RWPE1 (cell line): ENCODE measurements around the gene DSCAML1.

Source experiments
- CTCF ChIA-PET: fragments of 350-600 bp; sonication (Branson Sonifier 250); formaldehyde crosslinking; extraction: SDS; loops from one replicate; lab custom pipeline; 2021; lab: Yijun Ruan, JAX
- POLR2A ChIA-PET: fragments of 400-600 bp; formaldehyde crosslinking; extraction: SDS; loops from one replicate; lab custom pipeline; 2020; ENCODE audit warnings: antibody characterized with exemption; ENCODE audit not compliant: low non-redundant PET; lab: Yijun Ruan, JAX
- DNase-seq: peaks from one replicate; pipeline ENCODE4 v3.0.0; 2012; ENCODE audit warnings: low spot score
- H3K27ac ChIP-seq: fragments of 450-650 bp; 2 replicates; pipeline ENCODE4 v1.5.1; 2017
- TF ChIP-seq, protein P1 (sequence below): fragments of 450-650 bp; conservative IDR thresholded peaks from 2 replicates; pipeline ENCODE4 v1.5.1; 2017; ENCODE audit warnings: low read depth, mild to moderate bottlenecking

Gene DSCAML1

DNA sequence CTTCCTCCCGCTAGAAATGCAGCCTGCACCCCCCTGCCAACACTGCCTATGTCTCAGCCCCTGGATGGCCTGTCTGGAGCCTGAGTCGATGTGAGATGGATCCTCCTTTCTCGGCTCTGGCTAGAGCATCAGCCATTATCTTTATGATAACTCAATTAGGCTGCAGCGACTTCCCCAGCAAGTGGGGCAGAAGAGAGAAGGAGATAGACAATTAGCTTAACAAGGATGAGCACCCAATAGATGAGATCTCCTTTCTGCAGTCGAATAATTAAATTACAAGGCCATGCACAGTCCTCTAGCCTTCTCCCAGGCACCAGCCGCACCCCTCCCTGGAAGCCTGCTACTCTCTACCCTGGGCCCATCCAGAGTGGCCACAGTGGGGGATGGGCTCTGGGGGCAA, 290.0 kb downstream of the DSCAML1 start:
- ChIA-PET POLR2A (no interaction called here), CTCF (interaction anchor here (1.8 kb wide), 1 partner anchor 81 kb away, joined by 5 read pairs; no protein-coding TSS in a partner anchor)
- no peak overlapping the region for H3K27ac ChIP-seq
- DNase-seq, result no peak
- TF ChIP-seq, protein P1, sequence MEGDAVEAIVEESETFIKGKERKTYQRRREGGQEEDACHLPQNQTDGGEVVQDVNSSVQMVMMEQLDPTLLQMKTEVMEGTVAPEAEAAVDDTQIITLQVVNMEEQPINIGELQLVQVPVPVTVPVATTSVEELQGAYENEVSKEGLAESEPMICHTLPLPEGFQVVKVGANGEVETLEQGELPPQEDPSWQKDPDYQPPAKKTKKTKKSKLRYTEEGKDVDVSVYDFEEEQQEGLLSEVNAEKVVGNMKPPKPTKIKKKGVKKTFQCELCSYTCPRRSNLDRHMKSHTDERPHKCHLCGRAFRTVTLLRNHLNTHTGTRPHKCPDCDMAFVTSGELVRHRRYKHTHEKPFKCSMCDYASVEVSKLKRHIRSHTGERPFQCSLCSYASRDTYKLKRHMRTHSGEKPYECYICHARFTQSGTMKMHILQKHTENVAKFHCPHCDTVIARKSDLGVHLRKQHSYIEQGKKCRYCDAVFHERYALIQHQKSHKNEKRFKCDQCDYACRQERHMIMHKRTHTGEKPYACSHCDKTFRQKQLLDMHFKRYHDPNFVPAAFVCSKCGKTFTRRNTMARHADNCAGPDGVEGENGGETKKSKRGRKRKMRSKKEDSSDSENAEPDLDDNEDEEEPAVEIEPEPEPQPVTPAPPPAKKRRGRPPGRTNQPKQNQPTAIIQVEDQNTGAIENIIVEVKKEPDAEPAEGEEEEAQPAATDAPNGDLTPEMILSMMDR, result no peak

DNA sequence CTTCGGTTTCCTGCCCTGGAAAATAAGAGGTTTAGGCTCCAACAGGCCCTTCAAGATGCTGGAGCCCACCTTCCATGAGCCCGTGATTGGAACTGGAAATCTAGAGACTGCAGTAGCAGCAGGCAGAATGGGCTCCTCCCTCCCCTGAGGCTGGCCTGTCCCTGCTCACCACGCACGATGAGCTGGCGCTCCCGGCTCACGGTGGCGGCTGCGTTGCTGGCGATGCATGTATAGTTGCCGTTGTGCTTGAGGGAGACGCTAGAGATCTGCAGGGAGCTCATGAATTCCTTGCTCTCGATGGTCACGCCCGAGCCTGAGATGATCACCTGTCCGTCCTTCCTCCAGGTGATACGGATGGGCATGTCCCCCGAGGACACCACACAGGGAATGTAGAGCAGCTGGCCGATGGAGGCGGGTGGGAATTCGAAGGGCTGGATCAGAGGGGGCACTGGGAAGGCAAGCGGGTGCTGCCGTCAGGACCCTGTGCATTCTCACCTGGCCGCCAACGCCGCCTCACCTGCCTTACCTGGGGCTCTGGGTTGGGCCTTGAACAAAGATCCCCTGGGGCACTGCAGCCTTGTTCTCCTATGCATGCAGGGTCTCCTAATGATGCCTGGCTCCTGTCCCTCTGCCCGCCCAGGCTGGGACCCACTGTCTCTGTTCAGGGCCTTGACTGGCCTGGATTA, 291.6 kb downstream of the DSCAML1 start:
- H3K27ac ChIP-seq, result no peak overlapping the region
- ChIA-PET POLR2A (no interaction called here), CTCF (no interaction called here)
- TF ChIP-seq, protein P1, result no peak
- no peak for DNase-seq

DNA sequence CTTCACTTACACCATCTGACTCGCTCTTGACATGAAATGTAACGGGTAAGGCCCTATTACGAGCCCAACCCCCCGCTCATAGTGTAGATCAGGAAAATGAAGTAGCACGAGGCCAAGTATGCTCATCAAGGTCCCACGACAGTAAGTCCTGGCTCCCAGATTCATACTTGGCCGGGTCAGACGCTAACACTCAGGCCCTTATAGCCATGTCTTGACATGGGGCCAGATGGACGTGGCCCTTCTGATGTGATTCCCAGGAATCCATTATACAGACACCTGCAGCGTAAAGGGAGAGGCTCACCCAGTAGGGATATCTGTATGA, 294.3 kb downstream of the DSCAML1 start:
- POLR2A ChIA-PET, result no interaction called here
- no peak for DNase-seq
- TF ChIP-seq, protein P1, result no peak
- CTCF ChIA-PET, result no interaction called here
- H3K27ac ChIP-seq, result no peak overlapping the region

DNA sequence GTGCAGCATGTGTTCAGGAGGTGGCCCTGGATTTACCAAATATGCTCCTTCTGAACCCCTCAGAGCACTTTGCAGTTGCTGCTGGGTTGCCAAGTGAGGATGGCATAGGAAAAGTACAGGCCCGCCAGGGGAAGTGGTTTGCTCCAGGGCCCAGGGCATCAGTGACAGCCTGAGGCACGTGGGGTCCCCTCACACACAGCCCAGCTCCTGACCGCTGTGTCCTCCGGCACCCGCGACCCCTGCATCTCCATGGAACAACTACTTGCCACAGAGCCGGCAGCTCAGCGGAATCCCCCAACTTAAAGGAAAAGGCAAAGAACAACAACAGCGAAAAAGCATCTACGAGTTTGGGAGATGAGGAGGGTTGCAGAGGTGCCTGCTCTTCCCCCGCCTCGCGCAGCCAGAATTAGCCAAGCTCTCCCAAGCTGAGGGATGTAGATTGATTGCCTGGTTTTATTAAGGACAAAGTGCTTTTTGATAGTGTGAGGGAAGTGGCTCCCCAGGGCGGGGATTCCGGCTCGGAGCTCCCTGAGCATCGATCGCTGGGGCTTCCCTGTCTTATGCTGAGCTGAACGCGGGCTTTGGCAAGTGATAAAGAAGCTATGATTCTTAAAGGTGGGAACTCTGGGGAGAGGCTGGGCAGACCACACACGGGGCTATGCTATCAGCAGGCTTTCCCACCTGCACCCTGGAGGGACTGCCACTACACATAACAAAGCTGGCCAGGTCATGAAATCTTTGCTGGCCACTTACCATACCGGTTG, 294.8 kb downstream of the DSCAML1 start:
- ChIA-PET POLR2A (no interaction called here), CTCF (no interaction called here)
- DNase-seq, result no peak

DNA sequence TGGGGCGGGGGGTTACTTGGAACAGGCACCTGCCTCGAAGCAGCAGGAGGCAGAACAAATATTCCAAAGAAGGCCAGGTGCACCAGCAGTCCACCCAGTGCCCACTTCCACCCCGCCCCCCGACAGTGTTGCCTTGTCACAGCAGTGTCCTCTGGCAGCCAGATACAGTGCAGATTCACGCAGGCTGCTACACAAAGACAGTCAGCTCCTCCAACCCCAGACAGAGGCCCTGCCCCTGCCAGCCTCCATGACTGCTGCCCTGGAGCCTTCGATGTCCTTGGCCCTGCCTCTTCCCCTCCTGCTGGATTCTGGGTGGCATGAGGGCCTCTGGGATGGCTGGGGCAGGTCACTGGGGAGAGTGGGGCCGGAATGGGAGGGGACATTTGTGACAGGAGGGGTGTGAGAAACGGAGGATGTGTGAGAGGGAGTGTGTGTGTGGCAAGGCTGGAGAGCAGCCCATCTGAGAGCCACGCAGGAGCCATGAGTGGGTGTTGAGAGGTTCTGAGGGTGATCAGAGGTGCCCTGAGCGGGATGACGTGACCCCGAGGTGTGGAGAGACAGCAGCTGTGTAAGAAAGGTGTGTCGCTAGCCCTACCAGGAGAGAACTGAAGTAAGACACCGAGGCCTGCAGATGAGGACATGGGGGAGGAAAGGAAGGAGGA, 295.6 kb downstream of the DSCAML1 start:
- H3K27ac ChIP-seq, result no peak overlapping the region
- TF ChIP-seq, protein P1, result no peak
- ChIA-PET POLR2A (no interaction called here), CTCF (no interaction called here)
- DNase-seq, result no peak

More for the DNA sequence above, 294.8 kb downstream of the DSCAML1 start:
- TF ChIP-seq, protein P1, result no peak
- H3K27ac ChIP-seq, result no peak overlapping the region

DNA sequence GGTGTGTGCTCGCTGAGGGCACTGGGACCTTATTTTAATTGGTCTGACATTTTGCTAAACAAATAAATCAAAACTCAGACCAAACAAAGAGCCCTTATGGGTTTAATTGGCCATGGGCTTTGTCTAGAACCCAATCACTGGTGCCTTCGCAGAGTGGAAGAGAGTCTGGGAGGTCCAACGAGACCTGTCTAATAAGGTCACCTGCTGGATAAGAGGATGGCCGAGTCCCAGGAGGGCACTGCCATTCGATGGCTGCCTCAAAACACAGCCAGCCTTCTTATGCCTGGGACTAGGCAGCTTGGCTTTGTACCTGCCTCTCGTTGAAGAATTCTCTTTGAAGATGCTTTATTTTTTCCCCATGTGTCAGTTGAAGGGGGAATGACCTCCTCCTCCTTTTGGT, 298.2 kb downstream of the DSCAML1 start:
- POLR2A ChIA-PET, result no interaction called here
- TF ChIP-seq, protein P1, result no peak
- DNase-seq, result no peak
- H3K27ac ChIP-seq, result no peak overlapping the region
- CTCF ChIA-PET, result no interaction called here
